RWPE2 (cell line): ENCODE results near the gene SEM1.

ENCODE experiments used
- ATAC-seq: fragments of 200-7000 bp; cut with Tn5 transposase; 3 replicates; pipeline ENCODE4 v1.9.1; 2021; ENCODE audit warnings: low read depth
- DNase-seq: peaks from one replicate; pipeline ENCODE4 v3.0.0-alpha.2; 2020; ENCODE audit warnings: low spot score
- H3K27ac ChIP-seq: fragments of 450-650 bp; 2 replicates; pipeline ENCODE4 v1.5.1; 2017; ENCODE audit warnings: mild to moderate bottlenecking; ENCODE audit not compliant: poor library complexity, severe bottlenecking
- H3K27me3 ChIP-seq: fragments of 250-450 bp; sonication (Bioruptor Pico); 2 replicates; pipeline ENCODE4 v1.5.1; 2021; ENCODE audit warnings: mild to moderate bottlenecking, moderate library complexity; ENCODE audit not compliant: insufficient read depth, poor library complexity, severe bottlenecking
- H3K36me3 ChIP-seq: fragments of 250-450 bp; sonication (Bioruptor Pico); 2 replicates; pipeline ENCODE4 v1.5.1; 2020; ENCODE audit warnings: low read depth, mild to moderate bottlenecking, moderate library complexity
- H3K4me1 ChIP-seq: fragments of 250-450 bp; sonication (Bioruptor Pico); 2 replicates; pipeline ENCODE4 v1.5.1; 2021; ENCODE audit warnings: mild to moderate bottlenecking, moderate library complexity; ENCODE audit not compliant: insufficient read depth, poor library complexity, severe bottlenecking
- H3K4me3 ChIP-seq: fragments of 250-450 bp; sonication (Bioruptor Pico); 2 replicates; pipeline ENCODE4 v1.5.1; 2021; ENCODE audit warnings: mild to moderate bottlenecking, moderate library complexity; ENCODE audit not compliant: severe bottlenecking
- H3K9me3 ChIP-seq: fragments of 250-450 bp; sonication (Bioruptor Pico); 2 replicates; pipeline ENCODE4 v1.5.1; 2021; ENCODE audit warnings: mild to moderate bottlenecking, moderate library complexity; ENCODE audit not compliant: severe bottlenecking
- TF ChIP-seq, protein P1 (sequence below): fragments of 450-650 bp; IDR thresholded peaks from one replicate; pipeline ENCODE4 v1.5.1; 2017; ENCODE audit warnings: mild to moderate bottlenecking, moderate library complexity; ENCODE audit not compliant: poor library complexity, severe bottlenecking

Gene SEM1

DNA sequence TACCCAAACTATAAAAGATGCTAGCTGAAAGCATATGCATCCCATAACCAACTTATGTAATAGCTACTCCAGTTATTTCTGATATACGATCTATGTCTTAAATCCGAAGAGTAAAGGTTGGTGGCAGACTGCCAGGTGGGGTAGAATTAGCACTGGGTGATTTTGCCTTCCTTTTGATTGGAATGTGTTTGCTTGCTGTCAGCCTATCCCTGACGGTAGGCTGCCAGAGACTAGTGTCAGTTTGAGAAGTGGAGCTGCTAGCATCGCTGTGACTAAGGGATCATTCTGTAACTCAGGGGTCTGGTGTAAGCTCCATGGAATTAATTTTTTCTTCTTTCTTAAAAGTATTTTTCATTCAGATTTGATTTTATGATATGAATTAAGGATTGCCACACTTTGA lies 9.5 kb upstream of the SEM1 start:
- DNase-seq (no peak), ATAC-seq (no peak)
- Histone ChIP-seq H3K4me1 (peaks cover 21% of the 10 kb centered on the region), H3K27ac (no peak overlapping the region), H3K9me3 (no peaks in the 10 kb centered on the region), H3K36me3 (no peaks in the 10 kb centered on the region), H3K27me3 (no peaks in the 10 kb centered on the region), H3K4me3 (no peak overlapping the region)
- TF ChIP-seq, protein P1, sequence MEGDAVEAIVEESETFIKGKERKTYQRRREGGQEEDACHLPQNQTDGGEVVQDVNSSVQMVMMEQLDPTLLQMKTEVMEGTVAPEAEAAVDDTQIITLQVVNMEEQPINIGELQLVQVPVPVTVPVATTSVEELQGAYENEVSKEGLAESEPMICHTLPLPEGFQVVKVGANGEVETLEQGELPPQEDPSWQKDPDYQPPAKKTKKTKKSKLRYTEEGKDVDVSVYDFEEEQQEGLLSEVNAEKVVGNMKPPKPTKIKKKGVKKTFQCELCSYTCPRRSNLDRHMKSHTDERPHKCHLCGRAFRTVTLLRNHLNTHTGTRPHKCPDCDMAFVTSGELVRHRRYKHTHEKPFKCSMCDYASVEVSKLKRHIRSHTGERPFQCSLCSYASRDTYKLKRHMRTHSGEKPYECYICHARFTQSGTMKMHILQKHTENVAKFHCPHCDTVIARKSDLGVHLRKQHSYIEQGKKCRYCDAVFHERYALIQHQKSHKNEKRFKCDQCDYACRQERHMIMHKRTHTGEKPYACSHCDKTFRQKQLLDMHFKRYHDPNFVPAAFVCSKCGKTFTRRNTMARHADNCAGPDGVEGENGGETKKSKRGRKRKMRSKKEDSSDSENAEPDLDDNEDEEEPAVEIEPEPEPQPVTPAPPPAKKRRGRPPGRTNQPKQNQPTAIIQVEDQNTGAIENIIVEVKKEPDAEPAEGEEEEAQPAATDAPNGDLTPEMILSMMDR = no peak

DNA sequence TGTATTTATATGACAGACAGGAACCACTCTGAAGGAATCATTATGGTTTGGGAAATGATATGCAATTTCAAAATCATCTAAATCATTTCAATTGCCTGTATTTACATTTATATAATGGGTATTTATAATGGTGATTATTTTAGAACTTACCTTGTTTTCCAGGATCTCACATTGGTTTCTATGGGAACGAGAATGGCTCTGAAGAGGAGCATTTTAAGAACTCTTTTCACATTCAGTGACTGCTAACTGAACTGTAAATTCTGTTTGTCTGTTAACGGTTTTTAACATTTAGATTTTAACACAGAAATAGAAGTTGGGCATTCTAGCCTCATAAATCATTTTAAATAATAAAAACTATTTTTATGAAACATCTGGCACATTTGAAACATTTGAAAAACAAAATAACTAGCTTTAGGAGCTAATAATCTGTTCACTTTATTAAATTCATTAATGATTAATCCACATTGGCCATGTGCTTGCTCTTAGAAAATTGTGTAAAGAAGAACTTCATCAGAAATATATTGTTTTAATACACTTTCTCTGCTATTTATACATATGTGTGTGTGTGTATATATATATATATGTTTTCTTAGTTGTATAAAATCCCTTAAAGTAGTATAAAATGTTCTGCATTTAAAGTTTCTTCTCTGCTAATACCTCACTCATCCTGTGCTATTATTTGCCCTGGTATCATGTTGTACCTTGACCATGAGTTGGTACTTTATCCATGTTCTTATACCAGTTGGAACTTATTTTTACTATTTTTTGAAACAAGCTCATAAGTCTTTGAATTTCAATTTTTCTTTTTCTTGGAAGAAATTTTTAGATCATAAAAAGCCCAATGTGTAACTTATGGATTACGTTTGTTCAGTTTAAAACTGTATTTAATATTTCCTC lies 8.7 kb upstream of the SEM1 start:
- H3K9me3 ChIP-seq = no peaks in the 10 kb centered on the region
- no peaks in the 10 kb centered on the region for H3K27me3 ChIP-seq
- H3K27ac ChIP-seq = no peak overlapping the region
- H3K4me1 ChIP-seq = peaks cover 16% of the 10 kb centered on the region
- ATAC-seq = no peak
- no peak for DNase-seq
- H3K4me3 ChIP-seq = no peak overlapping the region
- TF ChIP-seq, protein P1 = no peak
- no peaks in the 10 kb centered on the region for H3K36me3 ChIP-seq

DNA sequence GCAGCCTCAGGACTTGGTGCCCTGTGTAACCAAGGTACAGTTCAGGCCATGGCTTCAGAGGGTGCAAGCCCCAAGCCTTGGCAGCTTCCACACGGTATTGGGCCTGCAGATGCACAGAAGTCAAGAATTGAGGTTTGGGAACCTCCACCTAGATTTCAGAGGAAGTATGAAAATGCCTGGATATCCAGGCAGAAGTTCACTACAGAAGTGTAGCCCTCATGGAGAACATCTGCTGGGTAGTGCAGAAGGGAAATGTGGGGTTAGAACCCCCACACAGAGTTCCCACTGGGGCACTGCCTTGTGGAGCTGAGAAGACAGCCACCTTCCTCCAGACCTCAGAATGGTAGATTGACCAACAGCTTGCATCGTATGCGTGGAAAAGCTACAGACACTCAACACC lies 3.4 kb upstream of the SEM1 start:
- no peak for ATAC-seq
- Histone ChIP-seq H3K9me3 (no peaks in the 10 kb centered on the region), H3K27me3 (no peaks in the 10 kb centered on the region), H3K4me1 (peaks cover 6% of the 10 kb centered on the region), H3K4me3 (no peak overlapping the region), H3K27ac (no peak overlapping the region), H3K36me3 (peaks cover 6% of the 10 kb centered on the region; the same call in 1 of the 2 replicates)
- TF ChIP-seq, protein P1 = no peak
- DNase-seq = no peak

DNA sequence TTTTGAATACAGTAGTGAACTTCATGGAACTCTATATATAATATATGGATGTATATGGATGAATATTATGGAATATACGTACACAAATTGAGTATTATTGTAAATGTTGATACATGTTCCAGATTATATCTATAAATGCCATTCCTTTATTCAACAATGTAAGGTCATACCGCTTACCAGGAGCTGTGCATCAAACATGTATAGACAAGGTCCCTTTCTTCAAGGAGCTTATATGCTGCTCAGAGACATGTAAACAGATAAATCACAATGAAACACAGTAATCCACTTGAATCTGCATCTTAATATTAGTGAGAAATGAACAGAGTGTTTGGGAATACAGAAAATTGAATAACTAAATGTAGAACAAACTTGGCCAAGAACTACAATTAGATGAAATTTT lies 898 bp upstream of the SEM1 start:
- Histone ChIP-seq H3K4me1 (peaks cover 11% of the 10 kb centered on the region), H3K4me3 (no peak overlapping the region), H3K36me3 (peaks cover 21% of the 10 kb centered on the region), H3K9me3 (no peaks in the 10 kb centered on the region), H3K27ac (peak overlapping the region; percentile 68), H3K27me3 (no peaks in the 10 kb centered on the region)
- ATAC-seq (no peak), DNase-seq (no peak)
- TF ChIP-seq, protein P1 = no peak

DNA sequence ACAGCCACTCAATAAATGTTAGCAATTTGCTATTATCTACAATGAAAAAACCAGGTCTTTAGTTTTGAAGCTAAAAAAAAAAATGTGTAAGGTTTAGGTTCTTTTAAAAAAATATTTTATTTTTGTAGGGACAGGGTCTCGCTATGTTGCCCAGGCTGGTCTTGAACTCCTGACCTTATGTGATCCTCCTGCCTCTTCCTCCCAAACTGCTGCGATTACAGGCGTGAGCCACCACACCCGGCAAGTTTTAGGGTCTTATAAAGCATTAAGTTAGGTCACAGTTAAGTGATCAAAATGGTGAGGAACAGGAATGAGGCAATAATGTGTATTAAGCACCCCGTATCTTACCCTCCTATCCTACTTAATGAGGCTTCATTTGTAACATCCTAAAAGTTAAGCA lies 774 bp downstream of the SEM1 start:
- TF ChIP-seq, protein P1 = no peak
- Histone ChIP-seq H3K36me3 (peaks cover 32% of the 10 kb centered on the region), H3K27me3 (no peaks in the 10 kb centered on the region), H3K9me3 (no peaks in the 10 kb centered on the region), H3K4me1 (peaks cover 11% of the 10 kb centered on the region), H3K4me3 (peak overlapping the region; percentile 90), H3K27ac (peak overlapping the region; percentile 68)
- ATAC-seq (peak; percentile 15; the same call in 1 of the 3 replicates), DNase-seq (no peak)
